GF-D8 (cell line): ENCODE measurements around the gene RIMS3.
"Not testable (repeated sequence)": the region's sequence is repeated elsewhere in the genome, so short reads cannot be mapped to it uniquely, and the experiment has no call there.

Source experiments
- DNase-seq: peaks from one replicate; lab custom pipeline; 2025; lab: John Stamatoyannopoulos, UW

Gene RIMS3

DNA sequence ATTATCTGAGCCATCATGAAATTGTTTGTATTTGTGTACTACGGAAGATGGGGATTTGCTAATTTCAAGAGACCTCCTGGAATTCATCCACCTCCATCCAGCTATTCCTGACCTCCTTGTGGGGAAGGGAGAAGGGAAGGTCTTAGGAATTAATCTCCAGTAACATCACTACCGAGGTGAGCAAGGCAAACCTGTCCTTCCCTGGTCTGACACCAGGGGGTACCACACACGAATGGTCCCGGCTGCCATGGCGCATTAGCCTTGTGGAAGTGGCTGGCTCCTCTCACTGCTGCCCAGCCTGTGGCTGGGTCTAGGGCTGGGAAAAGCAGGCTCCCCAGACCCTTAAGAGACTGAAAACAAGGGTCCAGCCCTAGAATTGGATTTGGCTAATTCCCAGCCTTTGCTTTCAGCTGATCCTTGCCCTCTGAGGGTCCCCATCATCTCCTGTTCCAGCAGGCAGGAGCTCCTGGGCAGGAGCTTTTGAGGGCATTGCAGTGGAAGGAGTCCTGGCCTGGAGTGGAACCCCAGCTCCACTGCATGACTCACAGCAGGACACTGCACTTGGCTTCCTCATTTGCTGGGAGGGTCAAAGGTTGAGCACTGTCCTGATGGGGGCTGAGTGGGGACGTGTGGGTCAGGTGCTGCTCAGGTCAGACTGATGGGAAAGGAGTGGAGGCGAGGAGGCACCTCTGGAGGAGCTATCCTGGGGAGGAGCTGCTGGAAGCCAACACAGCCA, 34.8 kb downstream of the RIMS3 start:
- DNase-seq: no peak

- not testable (repeated sequence) for DNase-seq
Observed at GRCh38 chr1:40629546-40629945, 35.9 kb downstream of the RIMS3 start.

DNA sequence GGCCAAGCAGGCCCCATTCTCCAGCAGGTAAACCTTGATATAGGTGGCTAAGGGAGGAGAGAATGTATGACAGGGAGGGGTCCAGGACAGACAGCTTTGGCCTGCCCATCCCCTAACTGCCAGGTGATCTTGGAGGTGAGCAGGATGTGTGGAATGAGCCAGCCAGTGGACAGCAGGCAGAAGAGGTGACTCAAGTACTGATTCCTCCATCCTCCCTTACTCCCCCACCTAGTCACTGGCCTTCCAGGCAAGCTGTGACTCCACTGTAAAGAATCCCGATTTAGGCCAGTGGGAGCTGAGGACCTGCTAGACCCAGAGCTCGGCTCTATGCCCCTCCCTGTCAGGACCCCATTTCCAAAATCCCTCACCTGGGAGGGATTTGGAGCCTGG, 36.6 kb downstream of the RIMS3 start:
- DNase-seq: no peak

GRCh38 chr1:40627987-40628902, 37.2 kb downstream of the RIMS3 start:
- no peak for DNase-seq

DNA sequence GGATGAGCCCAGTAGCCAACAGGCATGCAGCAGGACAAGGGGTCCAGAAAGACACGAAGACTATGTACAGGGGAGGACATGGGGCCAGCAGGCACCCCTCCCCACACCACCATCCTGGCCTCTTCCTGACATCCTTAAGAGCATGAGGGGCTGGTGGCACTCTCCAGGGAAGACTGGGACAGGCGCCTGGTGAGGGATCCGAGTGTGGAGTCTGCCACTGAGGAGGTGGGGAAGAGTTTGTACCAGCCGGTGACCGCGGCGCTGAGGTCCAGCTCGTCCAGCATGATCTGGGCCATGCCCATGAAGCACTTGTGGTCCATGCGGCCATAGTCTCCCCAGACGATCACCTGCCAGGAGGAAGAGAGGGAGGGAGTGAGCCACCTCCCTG, 39.1 kb downstream of the RIMS3 start:
- no peak for DNase-seq

DNA sequence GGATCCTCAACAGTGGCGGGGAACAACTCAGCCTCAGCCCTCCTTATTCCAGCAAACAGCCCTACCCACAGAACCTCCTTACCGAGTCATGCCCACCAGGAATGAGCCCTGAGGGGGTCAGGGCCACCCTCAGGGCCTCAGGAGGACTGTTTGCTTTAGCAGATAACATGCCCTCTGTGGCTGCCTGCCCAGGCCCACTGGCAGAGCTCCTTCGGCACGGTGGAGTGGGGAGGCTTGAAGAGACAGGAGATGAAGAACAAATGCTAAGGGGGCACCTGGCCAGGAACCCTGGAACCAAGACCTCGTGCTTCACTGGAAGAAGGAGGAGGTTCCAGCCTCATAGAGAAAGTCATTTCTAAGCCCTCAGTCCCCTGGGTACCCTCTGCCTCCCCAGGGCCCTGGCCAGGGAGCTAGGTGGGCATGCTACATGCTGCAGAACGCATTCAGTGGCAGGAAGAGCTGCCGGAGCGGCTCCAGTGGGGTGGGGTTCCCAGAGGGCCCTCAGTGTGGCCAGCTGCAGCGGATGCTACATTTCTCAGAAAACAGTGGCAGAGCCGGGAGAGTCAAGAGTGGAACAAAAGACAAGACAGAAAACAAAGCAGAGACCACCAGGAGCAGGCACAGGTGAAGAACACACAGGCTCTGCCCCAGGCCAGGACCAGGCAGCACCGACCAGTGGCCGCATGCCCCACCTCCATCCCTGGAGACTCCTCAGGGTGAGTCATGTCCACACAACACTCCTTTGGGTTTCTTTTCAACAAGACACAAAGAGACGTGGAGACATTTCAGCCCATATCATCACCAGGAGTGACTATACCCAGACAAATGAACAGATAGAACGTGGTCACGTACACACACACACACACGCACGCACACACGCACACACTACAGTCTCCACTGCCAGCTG, 39.8 kb downstream of the RIMS3 start:
- no peak for DNase-seq

DNA sequence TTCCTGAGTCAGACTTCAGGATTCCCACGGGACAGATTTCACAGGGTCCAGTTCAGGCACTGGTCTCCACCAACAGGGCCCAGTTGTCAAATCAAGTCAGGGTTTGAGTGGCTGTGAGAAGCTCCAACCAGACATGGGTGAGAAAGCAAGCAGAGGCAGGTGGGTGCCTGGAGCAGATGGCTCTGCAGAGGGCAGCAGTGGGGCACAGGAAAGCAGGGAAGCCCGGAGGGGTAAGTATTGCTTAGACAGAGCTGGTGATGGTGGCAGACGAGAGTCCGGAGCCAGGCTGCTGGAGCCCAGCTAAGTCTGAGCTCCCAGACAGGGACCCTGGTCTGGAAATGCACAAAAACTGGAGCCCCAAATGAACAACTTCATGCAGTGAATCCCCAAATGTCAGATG, 40.4 kb downstream of the RIMS3 start:
- no peak for DNase-seq

DNA sequence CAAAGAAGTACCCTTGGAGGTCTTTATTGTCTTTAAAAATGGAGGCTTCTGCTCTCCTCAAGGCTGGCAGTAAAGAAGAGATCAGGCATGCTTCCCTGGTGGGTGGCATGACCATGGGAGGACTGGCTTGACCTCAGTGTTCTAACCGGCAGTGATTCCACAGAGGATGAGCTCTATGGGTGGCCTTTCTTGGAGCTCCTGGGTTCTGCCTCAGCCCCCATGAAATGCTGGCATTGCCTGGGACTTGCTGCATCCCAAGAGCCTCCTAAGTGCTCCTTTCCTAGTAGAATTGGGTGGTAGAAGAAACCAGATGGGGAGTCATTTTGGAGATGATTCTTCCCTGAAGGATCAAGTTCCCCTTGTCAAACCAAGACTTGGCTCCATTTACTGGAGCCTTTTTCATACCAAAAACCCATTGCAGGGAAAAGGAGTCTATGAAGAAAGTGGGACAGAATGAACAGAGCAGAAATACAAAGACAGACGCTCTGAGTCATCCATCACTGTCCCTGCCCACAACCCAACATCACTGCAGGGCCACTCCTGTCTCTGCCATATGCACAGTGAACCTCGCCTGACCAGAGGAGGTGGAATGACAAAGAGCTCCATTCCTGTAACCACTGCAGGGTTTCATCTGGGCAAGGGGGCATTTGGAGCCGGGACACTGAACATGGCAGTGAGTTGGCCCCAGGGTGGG, 42.4 kb downstream of the RIMS3 start:
- no peak for DNase-seq

DNA sequence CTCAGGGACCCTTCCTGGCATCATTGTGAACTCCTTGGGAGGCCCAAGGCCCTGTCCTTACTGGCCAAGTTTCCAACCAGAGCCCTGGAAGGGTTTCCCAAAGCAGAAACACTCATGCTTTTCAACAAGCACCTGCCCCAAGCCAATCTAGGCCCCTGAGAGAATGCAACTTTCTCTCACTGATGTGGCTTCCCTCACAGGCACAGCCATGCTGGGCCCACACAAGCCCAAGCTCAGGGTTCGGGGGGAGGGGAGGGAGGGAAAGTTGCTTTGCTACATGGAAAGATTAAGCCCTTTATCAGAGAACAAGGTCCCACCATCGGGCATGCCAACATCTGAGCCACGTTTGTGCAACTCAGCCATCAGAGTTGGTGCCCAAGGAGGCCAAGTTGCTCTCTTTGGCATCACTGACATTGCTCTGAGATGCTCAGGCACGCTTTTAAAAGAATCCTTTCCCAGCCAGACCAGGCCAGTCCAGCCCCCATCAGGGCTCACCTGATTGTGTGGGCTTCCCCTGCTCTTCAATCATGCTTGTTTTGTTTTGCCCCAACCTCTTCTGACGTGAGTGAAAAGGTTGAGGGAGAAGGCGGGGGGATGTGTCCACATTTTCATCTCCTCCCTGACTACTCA, 43.5 kb downstream of the RIMS3 start:
- no peak for DNase-seq

DNA sequence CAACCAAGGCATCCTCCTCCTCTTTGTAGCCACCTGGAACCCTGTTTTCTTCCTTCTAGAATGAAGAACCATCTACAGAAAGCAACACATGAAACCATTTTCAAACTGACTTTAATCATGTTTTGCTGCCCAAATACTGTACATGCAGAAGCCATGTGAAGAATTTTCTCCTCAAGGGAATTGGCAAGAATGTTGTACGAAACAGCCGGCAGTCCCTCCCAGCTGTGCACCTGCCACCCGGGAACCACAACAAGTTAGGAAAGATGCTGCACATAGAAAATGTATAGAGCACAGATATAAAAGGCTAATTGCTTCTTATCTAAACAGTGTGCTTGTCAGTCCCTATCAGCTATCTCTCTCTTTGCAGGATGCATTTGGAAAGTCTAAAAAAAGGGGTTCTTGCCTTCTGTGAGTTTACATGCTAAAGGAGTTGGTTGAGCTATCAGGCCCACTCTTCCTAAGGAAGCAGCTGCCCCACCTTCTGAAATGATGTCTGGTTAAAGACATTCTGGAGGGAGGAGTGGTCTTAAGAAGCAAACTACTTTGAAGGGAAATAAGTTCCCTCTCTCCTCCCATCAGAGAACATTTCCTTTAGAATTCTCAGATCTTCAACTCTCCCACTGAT, 44.8 kb downstream of the RIMS3 start:
- DNase-seq: no peak

DNA sequence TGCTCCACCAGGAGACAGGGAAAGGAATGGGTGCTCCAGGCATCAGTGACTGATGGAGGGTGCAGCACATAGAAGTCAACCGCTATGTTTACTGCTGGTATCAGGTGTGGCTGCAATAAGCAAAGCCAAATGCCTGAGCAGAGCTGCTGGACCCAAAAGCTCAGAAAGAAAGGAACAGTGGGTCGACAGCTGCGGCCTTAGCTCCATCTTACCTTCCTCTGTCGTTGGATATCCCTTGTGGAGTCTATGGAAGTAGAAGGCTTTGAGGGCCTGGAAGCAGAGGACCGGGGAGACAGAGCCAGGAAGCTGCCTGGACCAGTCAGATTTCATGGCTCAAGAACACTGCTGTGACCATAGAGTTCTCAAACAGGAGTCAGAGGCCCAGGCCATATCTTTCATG, 45.3 kb downstream of the RIMS3 start:
- no peak for DNase-seq

DNA sequence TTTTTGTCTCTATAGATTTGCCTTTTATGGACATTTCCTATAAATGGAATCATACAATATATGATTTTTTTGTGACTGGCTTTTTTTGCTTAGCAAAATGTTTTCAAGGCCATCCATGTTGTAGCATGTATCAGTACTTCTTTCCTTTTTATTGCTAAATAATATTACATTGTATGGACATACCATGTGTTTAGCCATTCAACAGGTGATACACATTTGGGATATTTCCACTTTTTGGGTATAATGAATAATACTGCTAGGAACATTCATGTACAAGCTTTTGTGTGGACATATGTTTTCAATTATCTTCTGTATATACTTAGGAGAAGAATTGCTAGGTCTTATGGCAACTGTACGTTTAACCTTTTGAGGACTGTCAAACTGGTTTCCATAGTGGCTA, 47.4 kb downstream of the RIMS3 start:
- DNase-seq: no peak

- DNase-seq: no peak
Observed at GRCh38 chr1:40612345-40612831, 53.1 kb downstream of the RIMS3 start.

DNA sequence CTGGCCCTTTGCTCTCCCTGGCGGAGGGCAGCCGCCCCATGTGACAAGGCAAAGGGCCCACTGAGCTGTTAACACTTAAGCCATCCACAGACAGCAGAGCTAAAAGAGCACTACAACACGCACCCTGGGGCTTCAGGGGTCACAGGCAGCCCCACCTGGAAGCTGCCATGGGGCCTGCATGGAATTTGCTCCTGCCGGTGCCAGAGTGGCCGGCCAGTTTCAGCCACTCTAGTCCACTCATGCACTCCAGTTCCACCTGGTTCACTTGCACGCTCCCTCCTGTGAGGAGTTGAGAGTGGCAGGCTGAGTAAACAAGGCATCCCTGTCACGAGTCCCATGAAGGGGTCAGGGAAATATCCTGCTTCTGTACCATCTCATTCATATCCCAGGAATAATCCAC, 55.3 kb downstream of the RIMS3 start:
- DNase-seq: no peak

DNA sequence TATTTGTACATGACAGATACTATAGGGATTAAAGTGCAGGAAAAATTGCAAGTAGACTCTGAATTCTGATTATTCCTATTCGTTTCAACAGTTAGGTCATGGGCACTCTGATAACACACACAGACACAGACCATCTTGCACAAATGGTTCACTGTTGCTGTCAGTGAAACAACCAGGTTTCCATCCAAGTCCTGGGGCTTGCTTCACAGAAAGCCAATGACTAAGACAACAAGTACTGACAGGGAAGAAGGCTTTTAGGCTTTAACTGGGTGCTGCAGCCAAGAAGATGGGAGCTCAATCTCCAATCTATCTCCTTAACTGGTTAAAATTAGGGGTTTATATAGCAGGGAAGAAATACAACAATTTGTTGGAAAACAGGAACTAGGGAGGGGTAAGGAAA, 57.6 kb downstream of the RIMS3 start:
- no peak for DNase-seq

DNA sequence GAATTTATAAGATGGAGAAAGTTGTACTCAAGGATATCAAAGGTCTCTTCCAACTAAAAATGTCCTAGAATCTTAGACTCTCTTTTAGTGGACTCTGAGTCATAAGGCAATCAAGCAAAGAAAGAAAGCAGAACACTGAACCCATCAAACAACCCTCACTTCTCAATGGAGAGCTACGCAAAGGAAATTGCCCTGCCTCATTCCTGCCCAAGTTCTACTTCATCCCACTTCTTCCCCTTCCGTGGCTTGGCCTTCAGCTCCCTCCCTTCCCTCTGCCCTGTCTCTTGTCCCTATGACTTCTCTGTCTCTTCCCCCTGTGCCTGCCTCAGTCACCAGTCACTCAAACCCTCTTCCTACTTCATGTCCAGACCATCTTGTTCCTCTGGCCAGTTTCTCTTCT, 58.5 kb downstream of the RIMS3 start:
- no peak for DNase-seq

- no peak for DNase-seq
Observed at GRCh38 chr1:40606194-40606593, 59.3 kb downstream of the RIMS3 start.

DNA sequence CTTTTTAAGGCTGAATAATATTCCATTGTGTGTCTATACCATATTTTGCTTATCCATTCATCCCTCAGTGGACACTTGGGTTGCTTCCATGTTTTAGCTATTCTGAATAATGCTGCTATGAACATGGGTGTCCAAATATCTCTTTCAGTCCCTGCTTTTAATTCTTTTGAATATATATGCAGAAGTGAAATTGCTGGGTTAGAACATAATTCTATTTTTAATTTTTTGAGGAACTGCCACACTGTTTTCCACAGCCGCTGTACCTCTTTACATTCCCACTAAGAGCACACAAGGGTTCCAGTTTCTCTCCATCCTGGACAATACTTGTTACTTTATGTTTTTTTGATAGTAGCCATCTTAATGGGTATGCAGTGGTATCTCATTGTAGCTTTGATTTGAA, 65.6 kb downstream of the RIMS3 start:
- DNase-seq: no peak

DNA sequence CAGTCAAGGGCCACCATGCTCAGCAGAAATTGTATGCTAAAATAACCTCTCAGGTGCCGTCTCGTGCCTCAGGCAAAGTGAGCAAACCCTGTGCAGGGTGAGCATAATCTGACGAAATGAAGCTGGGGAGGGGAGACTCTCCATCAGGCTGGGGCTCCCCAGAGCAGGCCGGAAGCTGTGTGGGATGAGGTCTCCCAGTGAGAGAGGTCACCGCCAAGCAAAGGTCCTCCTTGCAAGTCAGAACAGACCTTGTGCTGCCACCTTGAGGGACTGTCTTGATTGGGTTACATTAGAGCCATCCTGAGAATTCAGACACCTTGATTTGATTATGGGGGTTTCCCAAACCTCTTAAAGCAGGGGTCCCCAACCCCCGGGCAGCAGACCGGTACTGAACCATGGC, 69.9 kb downstream of the RIMS3 start:
- no peak for DNase-seq

DNA sequence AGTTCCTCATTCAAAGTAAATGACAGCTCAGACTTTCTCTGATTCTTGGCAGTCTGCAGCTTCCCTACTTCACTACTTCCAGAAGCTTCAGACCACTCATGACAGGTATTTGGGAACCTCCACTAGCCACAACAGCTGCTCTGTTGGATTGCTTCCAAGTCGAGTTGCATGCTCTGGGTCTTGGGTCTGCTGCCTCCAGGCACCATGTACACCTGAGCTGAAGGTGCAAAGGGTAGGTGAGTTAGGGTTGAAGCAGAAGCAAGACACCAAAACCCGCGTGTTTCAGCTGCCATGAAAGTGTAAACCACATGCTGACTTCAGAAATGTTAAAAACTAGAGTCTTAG, 71.3 kb downstream of the RIMS3 start:
- DNase-seq: no peak
